CD8-positive, alpha-beta memory T cell (primary cell): ENCODE measurements around the gene CADPS. TPM values are rescaled to one million over a fixed set of nuclear protein-coding genes. Genes with fewer than 3 reads are reported as not detected.

ENCODE experiments used
- CTCF ChIA-PET: fragments of 350-600 bp; sonication (Branson Sonifier 250); formaldehyde crosslinking; loops from one replicate; lab custom pipeline; 2021; ENCODE audit warnings: antibody characterized with exemption; lab: Charles Lee
- POLR2A ChIA-PET: fragments of 350-600 bp; sonication (Branson Sonifier 250); formaldehyde crosslinking; loops from one replicate; lab custom pipeline; 2021; ENCODE audit warnings: antibody characterized with exemption; lab: Charles Lee
- DNase-seq, 5 donors: peaks; one replicate each; pipeline versions ENCODE4 v3.0.0 to v3.0.0-alpha.2; 2020 to 2022; ENCODE audit warnings: mixed read lengths in 1 of 5
- H3K27ac ChIP-seq: one replicate; pipeline ENCODE4 v1.7.0; 2013; ENCODE audit warnings: low read depth, mild to moderate bottlenecking, low read length, moderate library complexity
- H3K27me3 ChIP-seq: 2 replicates; pipeline ENCODE4 v1.7.0; 2013; ENCODE audit warnings: low read length, mild to moderate bottlenecking; ENCODE audit not compliant: insufficient read depth, poor library complexity, severe bottlenecking
- H3K36me3 ChIP-seq: 2 replicates; pipeline ENCODE4 v1.7.0; 2013; ENCODE audit warnings: mild to moderate bottlenecking, low read length, moderate library complexity; ENCODE audit not compliant: insufficient read depth
- H3K4me1 ChIP-seq: 2 replicates; pipeline ENCODE4 v1.7.0; 2013; ENCODE audit warnings: mild to moderate bottlenecking, low read length, moderate library complexity; ENCODE audit not compliant: insufficient read depth
- H3K4me3 ChIP-seq: 2 replicates; pipeline ENCODE4 v1.7.0; 2013; ENCODE audit warnings: mild to moderate bottlenecking, low read length
- H3K9me3 ChIP-seq: 2 replicates; pipeline ENCODE4 v1.7.0; 2013; ENCODE audit warnings: mild to moderate bottlenecking, low read length
- H3K27ac Mint-ChIP-seq, 8 donors: one replicate each; pipeline ENCODE4 v1.8.0; 2020 to 2021; ENCODE audit warnings: mixed read lengths in 8 of 8, mild to moderate bottlenecking in 6 of 8, inconsistent platforms in 3 of 8, moderate library complexity in 3 of 8
- H3K27me3 Mint-ChIP-seq, 2 donors: one replicate each; pipeline ENCODE4 v1.8.0; 2020 to 2021; ENCODE audit warnings: mixed read lengths in 2 of 2, mild to moderate bottlenecking in 1 of 2, moderate library complexity in 1 of 2
- H3K36me3 Mint-ChIP-seq, 3 donors: one replicate each; pipeline ENCODE4 v1.8.0; 2020 to 2021; ENCODE audit warnings: mixed read lengths in 3 of 3, inconsistent platforms in 1 of 3, mild to moderate bottlenecking in 1 of 3
- H3K4me1 Mint-ChIP-seq, 3 donors: one replicate each; pipeline ENCODE4 v1.8.0; 2020 to 2021; ENCODE audit warnings: mixed read lengths in 3 of 3, inconsistent platforms in 1 of 3, mild to moderate bottlenecking in 1 of 3
- H3K4me3 Mint-ChIP-seq, 7 donors: one replicate each; pipeline ENCODE4 v1.8.0; 2020 to 2021; ENCODE audit warnings: mixed read lengths in 7 of 7, mild to moderate bottlenecking in 6 of 7, moderate library complexity in 4 of 7, inconsistent platforms in 2 of 7
- H3K9me3 Mint-ChIP-seq, 5 donors: one replicate each; pipeline ENCODE4 v1.8.0; 2020 to 2022; ENCODE audit warnings: mixed read lengths in 5 of 5, mild to moderate bottlenecking in 3 of 5, moderate library complexity in 2 of 5, inconsistent platforms in 1 of 5
- polyA plus RNA-seq: library from polyadenylated mRNA; unstranded; fragments of 300-500 nt; fragmentation: Illumina TruSeq; gene quantifications from one replicate; pipeline ENCODE4 v1.2.3, GENCODE V29; 2021
- total RNA-seq, 2 experiments: library from RNA; stranded (reverse); gene quantifications; one replicate each; pipeline ENCODE4 v1.2.3, GENCODE V29; 2021

CADPS gene
- total and polyA plus RNA-seq, 3 experiments from 2014 or later: not detected

- POLR2A ChIA-PET: no interaction called here
- DNase-seq: no peak
- H3K36me3 ChIP-seq: no peaks in the 10 kb centered on the region
- Mint-ChIP-seq H3K27me3 (peaks cover 4 to 11% of the 10 kb centered on the region in 2 donors), H3K9me3 (peaks cover 2 to 20% (median 7%) of the 10 kb centered on the region in 5 donors), H3K27ac (no peak overlapping the region), H3K4me3 (no peak overlapping the region), H3K4me1 (no peaks in the 10 kb centered on the region), H3K36me3 (no peaks in the 10 kb centered on the region)
- H3K4me1 ChIP-seq: no peaks in the 10 kb centered on the region
- H3K9me3 ChIP-seq: no peaks in the 10 kb centered on the region
- CTCF ChIA-PET: no interaction called here
- no peak overlapping the region for H3K27ac ChIP-seq
- no peaks in the 10 kb centered on the region for H3K27me3 ChIP-seq
- no peak overlapping the region for H3K4me3 ChIP-seq
Measured at GRCh38 chr3:62554264-62554799, 320.9 kb downstream of the CADPS start.

GRCh38 chr3:62553811-62554210 lies 321.4 kb downstream of the CADPS start:
- Histone ChIP-seq H3K27ac (no peak overlapping the region), H3K4me1 (no peaks in the 10 kb centered on the region), H3K4me3 (no peak overlapping the region), H3K9me3 (no peaks in the 10 kb centered on the region), H3K27me3 (no peaks in the 10 kb centered on the region), H3K36me3 (no peaks in the 10 kb centered on the region)
- H3K27ac Mint-ChIP-seq: no peak overlapping the region
- peaks cover 2 to 20% (median 5%) of the 10 kb centered on the region in 5 donors for H3K9me3 Mint-ChIP-seq
- peaks cover 3 to 11% of the 10 kb centered on the region in 2 donors for H3K27me3 Mint-ChIP-seq
- no peak overlapping the region for H3K4me3 Mint-ChIP-seq
- H3K36me3 Mint-ChIP-seq: no peaks in the 10 kb centered on the region
- ChIA-PET CTCF (no interaction called here), POLR2A (no interaction called here)
- no peak for DNase-seq
- H3K4me1 Mint-ChIP-seq: no peaks in the 10 kb centered on the region

GRCh38 chr3:62551556-62551955 lies 323.7 kb downstream of the CADPS start:
- CTCF ChIA-PET: no interaction called here
- Mint-ChIP-seq H3K27me3 (peaks cover 2 to 17% of the 10 kb centered on the region in 2 donors), H3K9me3 (peaks cover 0 to 23% (median 4%) of the 10 kb centered on the region in 5 donors), H3K4me1 (no peaks in the 10 kb centered on the region), H3K4me3 (no peak overlapping the region), H3K36me3 (no peaks in the 10 kb centered on the region), H3K27ac (no peak overlapping the region)
- POLR2A ChIA-PET: no interaction called here
- Histone ChIP-seq H3K4me1 (no peaks in the 10 kb centered on the region), H3K9me3 (no peaks in the 10 kb centered on the region), H3K4me3 (no peak overlapping the region), H3K36me3 (no peaks in the 10 kb centered on the region), H3K27me3 (no peaks in the 10 kb centered on the region), H3K27ac (no peak overlapping the region)
- DNase-seq: no peak

GRCh38 chr3:62550439-62550838 lies 324.8 kb downstream of the CADPS start:
- Histone ChIP-seq H3K36me3 (no peaks in the 10 kb centered on the region), H3K27me3 (no peaks in the 10 kb centered on the region), H3K4me3 (no peak overlapping the region), H3K27ac (no peak overlapping the region), H3K9me3 (no peaks in the 10 kb centered on the region), H3K4me1 (no peaks in the 10 kb centered on the region)
- H3K9me3 Mint-ChIP-seq: peaks cover 0 to 23% (median 4%) of the 10 kb centered on the region in 5 donors
- POLR2A ChIA-PET: no interaction called here
- H3K27me3 Mint-ChIP-seq: peaks cover 2 to 17% of the 10 kb centered on the region in 2 donors
- no peak overlapping the region for H3K27ac Mint-ChIP-seq
- DNase-seq: no peak
- no peak overlapping the region for H3K4me3 Mint-ChIP-seq
- no peaks in the 10 kb centered on the region for H3K4me1 Mint-ChIP-seq
- H3K36me3 Mint-ChIP-seq: no peaks in the 10 kb centered on the region
- CTCF ChIA-PET: no interaction called here

GRCh38 chr3:62548528-62549205 lies 326.5 kb downstream of the CADPS start:
- ChIA-PET POLR2A (no interaction called here), CTCF (no interaction called here)

GRCh38 chr3:62546266-62546665 lies 328.9 kb downstream of the CADPS start:
- ChIA-PET CTCF (no interaction called here), POLR2A (no interaction called here)
- no peak overlapping the region for H3K4me3 Mint-ChIP-seq
- H3K27ac Mint-ChIP-seq: no peak overlapping the region
- H3K27me3 Mint-ChIP-seq: peaks cover 2 to 17% of the 10 kb centered on the region in 2 donors
- Histone ChIP-seq H3K4me1 (no peaks in the 10 kb centered on the region), H3K9me3 (no peaks in the 10 kb centered on the region), H3K27ac (no peak overlapping the region), H3K36me3 (no peaks in the 10 kb centered on the region), H3K4me3 (no peak overlapping the region), H3K27me3 (no peaks in the 10 kb centered on the region)
- peaks cover 0 to 8% (median 4%) of the 10 kb centered on the region in 5 donors for H3K9me3 Mint-ChIP-seq
- H3K36me3 Mint-ChIP-seq: no peaks in the 10 kb centered on the region
- H3K4me1 Mint-ChIP-seq: no peaks in the 10 kb centered on the region
- no peak for DNase-seq

More at GRCh38 chr3:62548528-62549205, 326.5 kb downstream of the CADPS start:
- H3K27ac Mint-ChIP-seq: no peak overlapping the region
- H3K27me3 Mint-ChIP-seq: peaks cover 2 to 17% of the 10 kb centered on the region in 2 donors
- no peak overlapping the region for H3K27ac ChIP-seq
- no peaks in the 10 kb centered on the region for H3K4me1 ChIP-seq
- H3K4me3 ChIP-seq: no peak overlapping the region
- H3K9me3 Mint-ChIP-seq: peaks cover 0 to 21% (median 4%) of the 10 kb centered on the region in 5 donors
- no peak overlapping the region for H3K4me3 Mint-ChIP-seq
- H3K36me3 ChIP-seq: no peaks in the 10 kb centered on the region
- no peaks in the 10 kb centered on the region for H3K36me3 Mint-ChIP-seq
- no peaks in the 10 kb centered on the region for H3K4me1 Mint-ChIP-seq
- no peaks in the 10 kb centered on the region for H3K27me3 ChIP-seq
- no peak for DNase-seq
- H3K9me3 ChIP-seq: no peaks in the 10 kb centered on the region

- POLR2A ChIA-PET: no interaction called here
- H3K27ac ChIP-seq: no peak overlapping the region
- H3K9me3 ChIP-seq: no peaks in the 10 kb centered on the region
- no peaks in the 10 kb centered on the region for H3K36me3 ChIP-seq
- H3K4me3 Mint-ChIP-seq: no peak overlapping the region
- H3K4me3 ChIP-seq: no peak overlapping the region
- CTCF ChIA-PET: no interaction called here
- no peaks in the 10 kb centered on the region for H3K4me1 ChIP-seq
- DNase-seq: no peak
- no peak overlapping the region for H3K27ac Mint-ChIP-seq
- H3K36me3 Mint-ChIP-seq: no peaks in the 10 kb centered on the region
- no peaks in the 10 kb centered on the region for H3K27me3 ChIP-seq
- no peaks in the 10 kb centered on the region for H3K4me1 Mint-ChIP-seq
- H3K9me3 Mint-ChIP-seq: peaks cover 0 to 4% (median 0%) of the 10 kb centered on the region in 5 donors
- H3K27me3 Mint-ChIP-seq: no peaks in the 10 kb centered on the region
Measured at GRCh38 chr3:62542185-62542584, 333.0 kb downstream of the CADPS start.

GRCh38 chr3:62539762-62540161 lies 335.5 kb downstream of the CADPS start:
- ChIA-PET CTCF (no interaction called here), POLR2A (no interaction called here)
- Histone ChIP-seq H3K9me3 (no peaks in the 10 kb centered on the region), H3K4me1 (no peaks in the 10 kb centered on the region), H3K27ac (no peak overlapping the region), H3K27me3 (no peaks in the 10 kb centered on the region), H3K4me3 (no peak overlapping the region), H3K36me3 (no peaks in the 10 kb centered on the region)
- H3K4me1 Mint-ChIP-seq: no peaks in the 10 kb centered on the region
- DNase-seq: no peak
- no peak overlapping the region for H3K27ac Mint-ChIP-seq
- H3K9me3 Mint-ChIP-seq: peaks cover 0 to 4% (median 0%) of the 10 kb centered on the region in 5 donors
- no peak overlapping the region for H3K4me3 Mint-ChIP-seq
- no peaks in the 10 kb centered on the region for H3K36me3 Mint-ChIP-seq
- no peaks in the 10 kb centered on the region for H3K27me3 Mint-ChIP-seq
